ENCODE results near the gene PAK2. TPM values are rescaled to one million over a fixed set of nuclear protein-coding genes. Genes with fewer than 3 reads are reported as not detected.

The PAK2 gene
- total RNA-seq, 4 donors from 2014 or later, result 43.3 to 75.6 (median 49.8) TPM

DNA sequence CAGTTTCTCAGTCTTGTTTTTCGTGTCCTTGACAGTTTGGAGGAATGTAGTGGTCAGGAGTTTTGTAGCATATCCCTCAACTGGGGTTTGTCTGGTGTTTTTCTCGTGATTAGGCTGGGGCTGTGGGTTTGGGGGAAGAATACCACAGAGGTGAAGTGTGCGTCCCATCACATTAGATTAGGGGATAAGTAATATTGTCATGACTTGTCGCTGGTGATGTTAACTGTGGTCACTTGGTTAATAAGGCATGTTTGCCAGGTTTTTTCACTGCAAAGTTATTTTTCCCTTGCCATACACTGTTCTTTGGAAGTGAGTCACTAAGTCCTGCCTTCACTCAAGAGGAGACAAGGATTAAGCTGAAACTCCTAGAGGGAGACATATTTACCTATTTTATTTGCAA, 39.1 kb downstream of the PAK2 start:
- H3K27ac ChIP-seq, result peak overlapping the region in 1 of 4 donors; percentile 26
- no peak for TF ChIP-seq EP300 (IDR thresholded peaks at IDR 0.05)
- TF ChIP-seq POLR2A (IDR thresholded peaks at IDR 0.05), result no peak
- TF ChIP-seq, protein P1, sequence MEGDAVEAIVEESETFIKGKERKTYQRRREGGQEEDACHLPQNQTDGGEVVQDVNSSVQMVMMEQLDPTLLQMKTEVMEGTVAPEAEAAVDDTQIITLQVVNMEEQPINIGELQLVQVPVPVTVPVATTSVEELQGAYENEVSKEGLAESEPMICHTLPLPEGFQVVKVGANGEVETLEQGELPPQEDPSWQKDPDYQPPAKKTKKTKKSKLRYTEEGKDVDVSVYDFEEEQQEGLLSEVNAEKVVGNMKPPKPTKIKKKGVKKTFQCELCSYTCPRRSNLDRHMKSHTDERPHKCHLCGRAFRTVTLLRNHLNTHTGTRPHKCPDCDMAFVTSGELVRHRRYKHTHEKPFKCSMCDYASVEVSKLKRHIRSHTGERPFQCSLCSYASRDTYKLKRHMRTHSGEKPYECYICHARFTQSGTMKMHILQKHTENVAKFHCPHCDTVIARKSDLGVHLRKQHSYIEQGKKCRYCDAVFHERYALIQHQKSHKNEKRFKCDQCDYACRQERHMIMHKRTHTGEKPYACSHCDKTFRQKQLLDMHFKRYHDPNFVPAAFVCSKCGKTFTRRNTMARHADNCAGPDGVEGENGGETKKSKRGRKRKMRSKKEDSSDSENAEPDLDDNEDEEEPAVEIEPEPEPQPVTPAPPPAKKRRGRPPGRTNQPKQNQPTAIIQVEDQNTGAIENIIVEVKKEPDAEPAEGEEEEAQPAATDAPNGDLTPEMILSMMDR (IDR thresholded peaks at IDR 0.05), result no peak
- DNase-seq (ENCODE audit: low spot score in 2 of 2), result no peak
- 87 to 89% methylated on average over 4 of the region's 4 CpGs for WGBS, 2 donors
- peaks cover 0 to 41% (median 12%) of the 10 kb centered on the region in 4 donors for H3K4me1 ChIP-seq
- no peak overlapping the region for H3K4me3 ChIP-seq
- no peaks in the 10 kb centered on the region for H3K27me3 ChIP-seq
- no peaks in the 10 kb centered on the region for H3K9me3 ChIP-seq
- H3K36me3 ChIP-seq, result peaks cover 0 to 28% (median 0%) of the 10 kb centered on the region in 3 donors

DNA sequence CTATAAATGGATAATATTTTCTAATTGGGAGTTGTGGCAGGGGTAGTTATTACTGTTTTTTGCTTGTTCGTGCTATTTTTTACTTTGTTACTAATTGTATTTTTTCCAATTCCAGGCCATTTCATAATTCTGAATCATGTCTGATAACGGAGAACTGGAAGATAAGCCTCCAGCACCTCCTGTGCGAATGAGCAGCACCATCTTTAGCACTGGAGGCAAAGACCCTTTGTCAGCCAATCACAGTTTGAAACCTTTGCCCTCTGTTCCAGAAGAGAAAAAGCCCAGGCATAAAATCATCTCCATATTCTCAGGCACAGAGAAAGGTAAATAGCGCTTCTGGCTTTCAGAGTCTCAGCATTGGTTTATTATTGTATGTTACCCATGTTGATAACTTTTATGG, 42.9 kb downstream of the PAK2 start:
- WGBS, 2 donors, result 94 to 97% methylated on average over 4 of the region's 4 CpGs
- no peak overlapping the region for H3K4me3 ChIP-seq

DNA sequence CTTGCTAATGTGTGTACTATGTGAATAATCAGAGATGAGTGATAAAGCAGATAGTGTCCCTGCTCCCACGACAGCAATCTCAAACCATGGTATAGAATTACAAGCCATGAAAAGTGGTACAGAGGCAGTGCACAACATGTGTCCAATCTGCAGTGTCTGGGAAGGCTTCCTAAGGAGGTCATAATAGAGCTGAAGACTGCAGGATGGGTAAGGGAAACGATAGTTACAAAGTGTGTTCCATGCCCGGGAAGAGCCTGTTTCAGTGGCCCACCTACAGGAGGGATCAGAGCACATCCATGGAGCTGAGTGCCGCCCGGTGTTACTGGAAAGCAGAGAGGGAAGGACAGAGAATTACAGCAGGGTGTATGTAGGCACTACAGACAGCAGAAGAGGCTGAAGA, 48.9 kb downstream of the PAK2 start:
- Histone ChIP-seq H3K4me3 (no peak overlapping the region), H3K27me3 (no peaks in the 10 kb centered on the region), H3K36me3 (peaks cover 0 to 26% (median 0%) of the 10 kb centered on the region in 3 donors), H3K9me3 (no peaks in the 10 kb centered on the region), H3K4me1 (peaks cover 0 to 17% (median 0%) of the 10 kb centered on the region in 4 donors), H3K27ac (no peak overlapping the region)
- TF ChIP-seq POLR2A (IDR thresholded peaks at IDR 0.05) (no peak), EP300 (IDR thresholded peaks at IDR 0.05) (no peak)
- TF ChIP-seq, protein P1 (IDR thresholded peaks at IDR 0.05), result no peak
- WGBS, 2 donors, result 61 to 70% methylated on average over 5 of the region's 5 CpGs
- no peak for DNase-seq (ENCODE audit: low spot score in 2 of 2)

More for the DNA sequence above, 42.9 kb downstream of the PAK2 start:
- Histone ChIP-seq H3K27me3 (no peaks in the 10 kb centered on the region), H3K27ac (no peak overlapping the region), H3K4me1 (peaks cover 0 to 14% (median 0%) of the 10 kb centered on the region in 4 donors), H3K36me3 (peaks cover 0 to 48% (median 0%) of the 10 kb centered on the region in 3 donors), H3K9me3 (no peaks in the 10 kb centered on the region)
- no peak for DNase-seq (ENCODE audit: low spot score in 2 of 2)
- TF ChIP-seq, protein P1 (IDR thresholded peaks at IDR 0.05), result no peak
- TF ChIP-seq EP300 (IDR thresholded peaks at IDR 0.05) (no peak), POLR2A (IDR thresholded peaks at IDR 0.05) (no peak)

DNA sequence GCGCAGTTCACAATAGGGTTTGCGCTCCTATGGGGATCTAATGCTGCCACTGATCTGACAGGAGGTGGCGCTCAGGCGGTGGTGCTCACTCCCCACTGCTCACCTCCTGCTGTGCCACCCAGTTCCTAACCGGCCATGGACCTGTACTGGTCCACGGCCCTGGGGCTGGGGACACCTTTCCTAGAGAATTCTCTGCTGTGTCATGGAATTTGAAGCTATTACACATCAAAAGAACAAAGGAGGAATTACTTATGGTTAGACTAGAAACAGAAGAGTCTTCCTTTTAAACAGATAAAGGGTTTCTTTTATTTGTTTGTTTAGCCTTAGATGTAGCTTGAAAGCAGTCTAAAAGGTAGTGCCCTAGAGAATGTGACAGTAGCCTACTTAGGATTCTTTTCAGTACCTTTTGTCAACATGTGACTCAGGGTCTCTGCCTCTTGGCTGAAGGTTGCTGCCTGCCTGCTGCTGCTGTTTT, 50.3 kb downstream of the PAK2 start:
- Histone ChIP-seq H3K9me3 (no peaks in the 10 kb centered on the region), H3K27me3 (no peaks in the 10 kb centered on the region), H3K27ac (no peak overlapping the region), H3K4me1 (peaks cover 0 to 17% (median 0%) of the 10 kb centered on the region in 4 donors), H3K4me3 (no peak overlapping the region), H3K36me3 (peaks cover 0 to 28% (median 0%) of the 10 kb centered on the region in 3 donors)
- WGBS, 2 donors, result 96 to 97% methylated on average over 6 of the region's 6 CpGs
- DNase-seq (ENCODE audit: low spot score in 2 of 2), result no peak
- TF ChIP-seq POLR2A (IDR thresholded peaks at IDR 0.05) (no peak), EP300 (IDR thresholded peaks at IDR 0.05) (no peak)

DNA sequence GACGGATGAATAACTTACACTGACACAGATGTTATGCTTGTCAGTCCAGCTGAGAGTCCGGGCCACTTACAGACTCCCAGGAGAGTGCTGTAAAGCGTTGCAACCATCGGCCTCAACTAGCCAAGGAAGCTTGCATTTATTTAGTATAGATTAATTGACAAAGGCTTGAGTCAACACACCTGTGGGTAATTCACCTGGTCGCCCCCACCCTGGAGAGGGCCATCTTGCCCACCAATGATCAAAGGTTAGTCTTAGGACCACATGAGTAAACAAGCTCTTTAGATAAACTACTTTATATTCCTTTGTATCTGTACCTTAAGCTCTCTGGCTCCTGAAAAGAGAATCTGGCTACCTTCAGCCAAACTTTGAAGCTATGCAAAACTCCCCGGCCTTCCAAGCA, 51.0 kb downstream of the PAK2 start:
- Histone ChIP-seq H3K36me3 (peaks cover 0 to 21% (median 0%) of the 10 kb centered on the region in 3 donors), H3K4me3 (no peak overlapping the region), H3K27me3 (no peaks in the 10 kb centered on the region), H3K9me3 (no peaks in the 10 kb centered on the region), H3K27ac (no peak overlapping the region), H3K4me1 (peaks cover 0 to 17% (median 0%) of the 10 kb centered on the region in 4 donors)
- TF ChIP-seq EP300 (IDR thresholded peaks at IDR 0.05), result no peak
- TF ChIP-seq, protein P1 (IDR thresholded peaks at IDR 0.05), result no peak
- 94 to 98% methylated on average over 6 of the region's 6 CpGs for WGBS, 2 donors
- DNase-seq (ENCODE audit: low spot score in 2 of 2), result no peak

Measured in tibial nerve (tissue), 4 donors.